GM12801 (cell line): ENCODE measurements around the gene SNX9.

ENCODE experiments used
- CTCF ChIP-seq: IDR thresholded peaks from one replicate; pipeline ENCODE4 v1.5.1; 2011; ENCODE audit warnings: control low read depth; ENCODE audit not compliant: insufficient read length; ENCODE audit errors: extremely low read depth

SNX9 gene

GRCh38 chr6:157790548-157791160, 32.4 kb upstream of the SNX9 start:
- no peak for TF ChIP-seq CTCF

GRCh38 chr6:157791450-157791849, 31.6 kb upstream of the SNX9 start:
- TF ChIP-seq CTCF = no peak

DNA sequence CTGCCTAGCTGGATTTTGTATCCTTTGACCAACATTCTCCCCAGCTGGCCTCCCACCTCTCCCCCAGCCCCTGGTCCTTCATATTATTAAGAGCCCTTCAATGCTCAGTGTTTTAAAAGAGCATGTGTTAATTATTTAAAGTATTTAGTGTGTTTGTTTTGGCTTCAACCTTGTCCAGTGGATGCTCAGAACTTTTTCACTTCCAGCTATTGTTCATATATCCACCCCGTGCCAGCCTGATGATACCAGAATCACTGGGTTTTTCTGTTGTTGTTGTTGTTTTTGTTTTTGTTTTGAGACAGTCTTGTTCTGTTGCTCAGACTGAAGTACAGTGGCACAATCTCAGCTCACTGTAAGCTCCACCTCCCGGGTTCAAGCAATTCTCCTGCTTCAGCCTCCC, 30.4 kb upstream of the SNX9 start:
- TF ChIP-seq CTCF = no peak

GRCh38 chr6:157795841-157796240, 27.2 kb upstream of the SNX9 start:
- TF ChIP-seq CTCF = no peak

DNA sequence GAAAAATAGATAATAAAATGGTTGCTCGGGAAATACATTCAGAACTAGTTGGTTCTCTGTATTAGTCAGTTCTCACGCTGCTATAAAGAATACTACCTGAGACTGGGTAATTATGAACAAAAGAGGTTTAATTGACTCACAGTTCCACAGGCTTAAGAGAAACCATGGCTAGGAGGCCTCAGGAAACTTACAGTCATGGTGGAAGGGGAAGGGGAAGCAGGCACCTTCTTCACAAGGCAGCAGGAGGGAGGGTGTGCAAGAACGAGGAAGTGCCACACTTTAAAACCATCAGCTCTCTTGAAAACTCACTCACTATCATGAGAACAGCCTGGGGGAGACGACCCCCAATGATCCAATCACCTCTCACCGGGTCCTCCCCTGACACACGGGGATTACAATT, 24.2 kb upstream of the SNX9 start:
- TF ChIP-seq CTCF = no peak

GRCh38 chr6:157800420-157801237, 22.4 kb upstream of the SNX9 start:
- no peak for TF ChIP-seq CTCF

GRCh38 chr6:157804448-157805327, 18.4 kb upstream of the SNX9 start:
- TF ChIP-seq CTCF = no peak
